NCI-H2107 treated with DMSO at 0.1 percent for 48 hours (cell line): ENCODE data around the gene TMEM163.
"Not testable (repeated sequence)": the region's sequence is repeated elsewhere in the genome, so short reads cannot be mapped to it uniquely, and the experiment has no call there.

ENCODE experiments used
- DNase-seq: peaks from one replicate; lab custom pipeline; 2025; ENCODE audit not compliant: unreplicated experiment; lab: John Stamatoyannopoulos, UW

Gene TMEM163

DNA sequence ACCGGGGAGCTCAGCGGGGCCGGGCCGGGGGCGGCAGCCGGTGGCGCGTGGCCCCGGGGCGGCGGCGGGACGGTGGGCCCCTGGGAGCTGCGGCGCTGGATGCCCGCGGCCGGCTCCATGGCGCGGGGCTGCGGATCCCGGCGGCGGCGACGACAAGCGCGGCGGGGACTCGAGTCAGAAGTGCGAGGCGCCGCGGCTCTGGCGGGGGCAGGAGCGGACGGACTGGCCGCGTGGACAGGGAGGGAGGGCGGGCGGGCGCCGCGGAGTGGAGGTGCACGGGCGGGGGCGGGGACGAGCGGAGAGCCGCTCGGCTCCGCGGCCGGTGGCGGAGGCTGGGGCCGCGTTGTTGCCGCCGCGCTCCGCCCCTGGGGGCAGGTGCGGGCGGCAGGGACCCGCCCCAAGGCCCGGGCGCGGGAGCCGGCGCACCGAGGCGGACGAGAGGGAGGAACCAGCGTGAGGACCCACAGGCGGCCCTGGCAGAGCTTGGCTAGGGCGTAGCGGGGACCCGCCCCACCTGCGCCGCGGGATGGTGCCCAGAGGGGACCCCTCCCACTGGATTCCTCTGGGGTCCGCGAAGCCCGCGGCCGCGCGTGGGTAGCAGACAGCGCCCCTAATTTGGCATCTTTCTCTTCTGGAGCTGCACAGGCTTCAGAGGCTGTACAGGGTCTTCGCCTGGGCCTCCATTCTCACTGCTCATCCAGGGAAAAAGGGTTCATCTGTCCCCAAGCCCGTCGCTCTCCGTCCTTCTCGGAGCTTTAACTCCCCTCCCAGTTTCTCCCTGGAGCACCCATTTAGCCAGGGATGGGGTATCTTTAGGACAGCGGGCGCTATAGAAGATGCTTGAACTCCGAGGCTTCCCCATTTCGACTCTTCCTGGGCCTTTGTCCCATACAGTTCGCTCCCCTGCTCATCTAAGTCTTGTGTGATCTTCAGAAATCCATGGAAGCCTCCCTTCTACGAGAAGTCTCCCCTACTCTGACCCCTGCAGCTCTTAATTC, at the start of gene TMEM163:
TMEM163 (minus strand) TSS at position 184 of the 998 bp plus-strand sequence.
- no peak for DNase-seq

DNA sequence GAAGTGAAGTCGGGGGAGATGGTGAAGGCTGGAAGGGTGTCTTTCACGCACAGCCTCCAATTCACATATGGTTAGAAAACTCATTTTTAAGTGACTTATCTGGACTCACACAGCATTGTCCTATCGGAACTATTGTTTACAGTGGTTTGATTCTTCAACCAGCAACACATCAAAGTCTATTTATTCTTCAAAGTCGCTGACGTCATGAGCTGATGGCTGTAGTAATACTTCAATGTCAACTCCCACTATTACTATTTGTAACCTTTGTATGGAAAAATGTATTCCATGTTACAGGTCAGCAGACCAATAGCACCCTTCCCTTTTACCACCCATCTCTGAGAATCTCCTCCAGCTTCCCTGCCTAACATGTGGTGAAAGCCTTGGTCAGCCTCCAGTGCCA, 47.8 kb upstream of the TMEM163 start:
- no peak for DNase-seq

DNA sequence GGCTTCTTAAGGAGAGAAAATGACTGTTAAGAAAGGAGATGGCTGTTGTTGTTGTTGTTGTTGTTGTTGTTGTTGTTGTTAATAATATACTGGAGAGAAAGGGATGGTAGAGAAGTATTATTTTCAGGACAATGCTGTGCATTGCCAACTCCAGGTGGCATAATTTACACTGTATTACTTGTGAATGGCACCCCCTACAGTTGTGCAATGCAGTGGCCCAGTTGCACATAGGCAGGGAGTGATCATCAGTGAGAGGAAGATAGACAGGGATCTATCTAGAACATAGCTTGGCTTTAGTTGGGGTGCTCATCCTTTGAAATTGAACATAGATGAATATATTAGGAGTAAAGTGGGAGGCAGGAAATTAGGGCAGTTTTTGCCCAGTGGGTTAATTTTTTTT, 47.2 kb upstream of the TMEM163 start:
- no peak for DNase-seq

DNA sequence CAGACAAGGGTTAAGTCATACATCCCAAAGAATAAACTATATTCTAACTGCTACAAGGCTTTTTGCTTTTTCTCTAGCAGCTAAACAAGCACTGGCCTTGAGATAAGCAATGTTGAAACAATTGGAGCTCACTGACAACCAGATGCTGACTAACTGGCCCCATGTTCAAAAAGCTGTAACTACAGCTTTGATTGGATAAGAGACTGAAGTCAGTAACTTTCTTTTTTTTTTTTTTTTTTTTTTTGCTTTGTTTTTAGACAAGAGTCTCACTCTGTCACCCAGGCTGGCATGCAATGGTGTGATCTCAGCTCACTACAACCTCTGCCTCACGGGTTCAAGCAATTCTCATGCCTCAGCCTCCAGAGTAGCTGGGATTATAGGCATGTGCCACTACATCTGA, 45.4 kb upstream of the TMEM163 start:
- DNase-seq: no peak

DNA sequence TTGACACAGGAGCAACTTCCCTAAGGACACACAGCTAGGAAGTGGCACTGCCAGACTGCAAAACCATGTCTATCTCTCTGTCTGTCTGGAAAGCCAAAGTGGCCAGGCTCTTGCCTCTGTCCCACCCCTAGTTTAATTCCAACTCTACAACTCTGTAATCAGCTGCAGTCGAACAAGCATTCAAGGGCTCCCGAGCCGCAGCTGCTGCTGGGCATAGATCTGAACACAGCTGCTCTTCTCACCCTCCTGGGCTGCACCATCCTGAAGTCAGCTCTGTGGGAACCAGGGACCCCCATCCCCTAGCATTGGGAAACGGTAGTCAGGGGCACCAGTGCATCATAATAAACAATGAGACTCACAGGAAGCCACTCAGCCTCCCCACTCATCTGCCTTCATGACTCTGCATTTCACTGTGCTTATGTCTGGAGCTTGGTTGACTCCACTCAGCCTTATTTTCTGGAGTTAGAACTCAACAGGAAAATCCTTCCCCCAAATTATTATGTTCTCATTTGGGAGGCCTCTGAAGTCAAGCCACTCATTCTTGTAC, 44.4 kb upstream of the TMEM163 start:
- DNase-seq: no peak

DNA sequence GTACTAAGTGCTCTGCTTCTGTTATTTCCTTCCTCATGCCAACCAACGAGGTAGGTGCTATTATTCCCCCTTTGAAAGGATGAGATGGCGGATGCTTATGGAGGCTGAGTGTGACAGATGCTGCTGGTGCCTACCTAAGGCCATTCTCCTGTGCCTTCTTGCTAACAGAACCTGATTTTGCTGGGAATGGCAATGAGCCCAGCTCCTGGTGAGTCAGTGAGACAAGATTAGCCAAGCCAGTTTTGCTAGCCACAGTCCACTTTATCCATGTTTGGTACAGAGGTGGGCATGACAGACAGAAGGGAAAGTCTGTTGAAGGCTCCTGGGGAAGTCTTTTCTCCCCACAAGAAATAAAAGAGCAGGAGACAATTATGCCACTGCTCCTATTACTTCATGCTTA, 43.7 kb upstream of the TMEM163 start:
- DNase-seq: no peak

DNA sequence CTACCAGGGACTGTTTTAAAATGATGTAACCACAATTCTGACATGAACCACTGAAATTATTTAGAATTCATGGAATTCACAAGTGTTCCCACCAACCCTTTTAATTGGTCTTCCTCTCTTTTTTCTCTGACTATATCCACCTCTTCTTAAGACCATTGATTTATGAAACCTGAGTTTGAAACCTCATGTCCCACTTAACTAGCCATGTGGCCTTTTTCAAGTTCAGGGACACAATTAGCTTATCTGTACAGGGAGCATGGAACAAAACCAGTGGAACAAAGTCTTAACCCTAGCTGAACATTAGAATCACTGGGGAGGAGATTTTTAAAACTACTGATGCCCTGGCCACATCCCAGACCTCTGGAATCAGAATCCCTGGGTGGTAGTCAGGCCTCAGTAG, 41.6 kb upstream of the TMEM163 start:
- DNase-seq: no peak

DNA sequence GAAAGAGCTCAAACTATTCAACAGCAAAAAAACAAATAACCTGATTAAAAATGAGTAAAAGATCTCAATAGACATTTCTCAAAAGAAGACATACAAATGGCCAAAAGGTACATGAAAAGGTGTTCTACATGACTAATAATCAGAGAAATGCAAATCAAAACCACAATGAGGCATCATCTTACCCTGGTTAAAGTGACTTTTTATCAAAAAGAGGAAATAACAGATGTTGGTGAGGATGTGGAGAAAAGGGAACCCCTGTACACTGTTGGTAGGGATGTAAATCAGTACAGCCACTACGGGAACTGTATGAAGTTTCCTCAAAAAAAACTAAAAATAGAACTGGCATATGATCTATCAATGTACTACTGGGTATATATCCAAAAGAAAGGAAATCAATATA, 39.8 kb upstream of the TMEM163 start:
- DNase-seq: no peak

DNA sequence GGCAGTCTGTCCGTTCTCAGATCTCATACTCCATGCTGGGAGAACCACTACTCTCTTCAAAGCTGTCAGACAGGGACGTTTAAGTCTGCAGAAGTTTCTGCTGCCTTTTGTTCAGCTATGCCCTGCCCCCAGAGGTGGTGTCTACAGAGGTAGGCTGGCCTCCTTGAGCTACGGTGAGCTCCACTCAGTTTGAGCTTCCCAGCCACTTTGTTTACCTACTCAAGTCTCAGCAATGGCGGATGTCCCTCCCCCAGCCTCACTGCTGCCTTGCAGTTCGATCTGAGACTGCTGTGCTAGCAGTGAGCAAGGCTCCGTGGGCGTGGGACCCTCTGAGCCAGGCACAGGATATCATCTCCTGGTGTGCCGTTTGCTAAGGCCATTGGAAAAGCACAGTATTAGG, 33.2 kb upstream of the TMEM163 start:
- DNase-seq: not testable (repeated sequence)

DNA sequence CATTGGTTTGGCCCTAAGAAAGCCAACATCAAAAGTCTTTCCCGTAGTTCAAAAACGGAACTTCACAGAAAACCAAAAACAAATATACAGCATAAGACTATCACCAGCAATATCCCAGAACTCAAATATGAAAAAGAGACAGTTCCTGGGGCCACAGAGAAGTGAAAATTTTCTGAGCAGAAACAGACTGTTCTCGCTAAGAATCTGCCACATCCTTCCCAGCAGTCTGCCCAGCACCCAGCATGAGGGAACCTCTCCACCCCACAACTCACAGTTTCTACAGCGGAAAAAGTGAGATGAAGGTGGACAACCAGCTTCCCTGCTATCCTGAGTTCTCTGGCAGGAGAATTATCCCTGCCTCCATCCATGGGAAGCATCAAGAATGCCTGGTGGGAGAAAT, 26.7 kb upstream of the TMEM163 start:
- no peak for DNase-seq

DNA sequence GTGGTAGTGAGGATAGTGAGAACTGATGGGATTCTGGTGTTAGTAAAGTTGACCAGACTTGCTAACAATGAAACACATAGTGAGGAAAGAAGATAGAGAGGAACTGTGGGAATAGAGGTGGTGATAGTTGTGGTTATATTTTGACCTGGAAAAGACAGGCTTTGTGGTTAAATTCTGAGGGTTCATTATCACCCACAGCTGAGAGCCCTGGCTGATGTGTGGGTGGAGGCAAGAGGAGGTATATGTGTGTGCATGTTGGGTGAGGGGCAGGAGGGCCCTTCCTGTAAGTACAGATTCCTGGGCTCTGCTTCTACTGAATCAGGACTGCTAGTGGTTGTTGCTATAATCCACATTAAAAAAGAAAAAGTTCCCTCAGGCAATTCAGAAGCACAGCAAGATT, 26.2 kb upstream of the TMEM163 start:
- no peak for DNase-seq

DNA sequence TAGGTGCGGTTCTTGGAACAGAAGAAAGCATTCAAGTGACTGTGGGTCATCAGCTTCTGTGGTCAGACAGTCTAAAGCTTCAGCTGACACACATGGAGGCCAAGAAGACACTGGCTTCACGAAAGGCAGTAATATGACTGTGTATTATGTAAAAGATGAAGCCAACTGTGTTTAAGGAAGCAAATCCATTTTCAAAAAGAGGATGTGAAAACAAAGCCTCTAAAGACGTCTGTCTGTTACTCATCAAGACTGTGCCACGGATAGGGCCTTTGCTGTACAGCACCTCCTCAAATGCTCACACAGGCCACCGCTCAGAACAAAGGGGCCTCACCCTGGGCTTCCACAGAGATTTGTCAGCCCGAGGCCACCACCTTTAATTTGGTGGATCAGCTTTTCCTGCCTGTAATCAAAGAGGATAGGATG, 21.1 kb upstream of the TMEM163 start:
- DNase-seq: no peak

DNA sequence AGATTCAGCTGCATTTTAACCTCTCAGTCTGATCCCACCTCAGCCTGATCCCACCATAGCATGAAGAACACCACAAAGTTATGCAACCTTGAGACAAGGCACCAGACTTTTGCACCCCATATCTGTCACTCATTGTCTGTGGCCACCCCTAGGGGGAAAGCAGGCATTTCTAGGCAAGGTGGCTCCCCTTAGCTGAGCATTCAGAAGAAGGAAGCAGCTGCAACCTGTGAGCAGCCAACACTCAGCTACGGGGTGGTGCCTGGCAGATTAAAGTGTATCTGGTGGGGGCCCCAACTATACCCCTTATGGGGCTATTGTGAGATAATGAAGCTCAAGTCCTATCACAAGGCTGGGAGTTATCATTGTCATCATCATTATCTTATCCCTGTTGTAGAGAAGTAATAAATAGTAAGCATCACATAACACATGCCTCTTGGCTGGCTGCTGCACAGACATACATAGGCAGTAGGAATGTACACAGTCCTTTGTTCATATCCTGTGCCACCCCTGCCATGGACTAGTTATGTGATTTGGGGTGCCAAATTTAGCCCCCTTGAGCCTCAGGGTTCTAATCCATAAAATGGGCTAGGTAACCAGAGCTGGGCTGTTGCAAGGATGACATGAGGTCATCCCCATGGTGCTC, 20.6 kb upstream of the TMEM163 start:
- no peak for DNase-seq

DNA sequence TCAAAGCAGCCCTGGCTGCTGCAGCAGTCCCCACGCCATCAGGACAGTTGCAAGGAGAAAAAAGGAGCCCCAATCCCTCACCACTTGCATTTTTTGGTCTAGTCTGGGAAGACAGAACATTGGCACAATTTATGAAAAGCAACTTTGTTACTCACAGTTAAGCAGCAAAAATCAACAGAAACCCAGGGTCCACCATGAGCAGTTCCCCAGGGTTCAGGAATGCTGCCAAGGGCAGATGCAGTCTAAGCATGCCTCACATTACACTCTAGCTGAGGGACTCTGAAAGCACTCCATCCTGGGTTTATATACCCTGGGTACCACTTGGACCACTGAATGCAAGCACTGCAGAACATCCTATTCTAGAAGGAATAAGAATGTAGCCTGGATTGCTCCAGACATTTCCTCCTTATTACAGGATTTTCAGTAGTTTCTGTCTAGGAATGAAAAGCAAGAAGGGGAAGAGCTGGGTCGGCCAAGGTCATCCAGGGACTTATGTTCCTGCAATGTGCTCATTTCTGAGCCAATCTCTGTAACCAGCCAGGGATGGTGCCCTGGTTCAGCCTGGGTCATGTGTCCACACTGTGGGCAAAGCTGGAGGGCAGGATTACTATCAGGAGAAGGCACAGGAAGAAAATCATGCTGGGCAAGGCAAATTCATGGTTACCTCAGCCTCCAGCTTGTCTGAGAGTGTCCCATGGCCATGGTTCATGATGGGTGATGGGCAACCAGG, 19.5 kb upstream of the TMEM163 start:
- no peak for DNase-seq

DNA sequence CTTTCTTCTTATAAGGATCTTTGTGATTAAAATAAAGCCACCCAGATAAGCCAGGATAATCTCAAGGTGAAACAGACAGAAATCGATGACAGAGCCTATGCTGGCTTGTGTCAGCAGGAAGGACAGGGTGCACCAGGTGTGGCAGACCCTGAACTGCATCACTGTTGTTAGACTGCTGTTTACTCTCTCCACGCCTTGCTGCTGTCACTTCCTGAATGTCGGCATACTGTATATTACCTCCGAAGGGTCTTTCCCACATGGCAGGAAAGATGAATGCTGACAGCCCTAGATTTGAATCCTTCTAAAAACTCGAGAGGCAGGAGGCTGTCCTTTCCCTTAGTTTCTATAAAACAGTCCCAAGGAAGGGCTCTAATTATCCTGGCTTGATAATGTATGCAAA, 18.9 kb upstream of the TMEM163 start:
- no peak for DNase-seq

DNA sequence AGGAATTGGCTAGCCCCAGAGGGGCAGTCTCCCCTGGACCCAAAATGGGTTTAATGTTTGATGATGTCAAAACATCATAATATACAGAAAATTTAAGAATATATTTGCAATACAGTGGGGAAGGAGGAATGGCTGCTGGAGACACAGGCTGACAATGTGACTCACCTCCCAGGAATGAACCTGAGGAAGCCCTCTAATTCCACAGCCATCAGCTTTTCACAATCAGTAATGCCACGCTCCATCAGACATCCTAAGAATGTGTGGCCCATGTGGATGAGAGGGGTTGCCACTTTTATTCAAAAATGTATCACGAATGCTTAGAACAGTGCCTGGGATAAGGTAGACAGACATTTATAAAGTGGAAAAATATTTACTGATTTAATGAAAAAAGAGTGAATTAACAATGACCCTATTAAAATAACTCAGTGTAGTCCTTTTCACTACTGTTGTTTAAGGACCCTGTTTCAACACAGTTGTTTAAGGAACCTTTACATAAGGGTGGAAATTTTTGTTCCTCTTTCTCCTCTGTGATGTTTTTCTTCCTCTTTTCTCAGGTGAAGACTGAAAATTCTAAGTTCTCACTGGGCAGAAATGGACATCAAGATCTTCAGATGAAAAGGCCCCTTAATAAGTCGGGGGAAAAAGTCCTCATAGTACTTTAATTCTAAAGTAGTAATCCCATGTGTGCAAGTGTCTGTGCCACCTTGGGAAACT, 17.5 kb upstream of the TMEM163 start:
- no peak for DNase-seq

DNA sequence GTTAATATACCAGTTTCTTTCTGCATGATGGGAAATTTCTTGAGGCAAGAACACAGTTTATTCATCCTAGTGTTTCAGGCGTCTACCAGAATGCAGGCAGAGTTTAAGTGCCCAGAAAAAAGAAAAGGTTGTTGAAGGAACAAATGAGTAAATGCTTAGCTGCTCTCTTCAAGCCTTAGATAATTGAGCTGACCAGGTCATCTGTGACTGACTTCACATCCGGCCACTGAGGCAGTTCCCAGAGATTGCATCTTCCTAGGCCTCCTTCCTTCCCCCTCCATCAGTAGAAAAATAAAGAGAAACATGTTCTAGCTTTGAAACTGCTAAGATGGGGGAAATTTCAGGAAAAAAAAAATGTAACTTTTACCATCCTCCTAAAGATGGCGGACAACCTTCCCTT, 9.4 kb upstream of the TMEM163 start:
- no peak for DNase-seq

DNA sequence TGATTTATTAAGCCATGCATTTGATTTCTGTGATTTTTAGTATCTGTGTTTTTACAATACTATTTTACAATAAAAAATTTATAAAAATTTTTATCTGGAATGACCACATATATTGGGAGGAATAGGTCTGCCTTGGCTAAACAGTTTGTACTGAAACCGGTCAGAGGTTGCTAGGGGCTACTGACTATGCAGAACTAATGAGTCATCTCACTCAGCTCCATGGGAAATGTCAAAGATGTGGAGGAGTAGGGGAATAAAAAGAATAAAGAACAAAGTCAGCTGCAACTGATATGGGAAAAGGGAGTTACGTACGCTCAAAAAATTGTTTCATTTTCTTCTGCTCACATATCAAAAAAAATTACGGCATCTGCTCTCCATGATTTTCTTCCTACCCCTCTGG, 8.6 kb upstream of the TMEM163 start:
- DNase-seq: no peak

DNA sequence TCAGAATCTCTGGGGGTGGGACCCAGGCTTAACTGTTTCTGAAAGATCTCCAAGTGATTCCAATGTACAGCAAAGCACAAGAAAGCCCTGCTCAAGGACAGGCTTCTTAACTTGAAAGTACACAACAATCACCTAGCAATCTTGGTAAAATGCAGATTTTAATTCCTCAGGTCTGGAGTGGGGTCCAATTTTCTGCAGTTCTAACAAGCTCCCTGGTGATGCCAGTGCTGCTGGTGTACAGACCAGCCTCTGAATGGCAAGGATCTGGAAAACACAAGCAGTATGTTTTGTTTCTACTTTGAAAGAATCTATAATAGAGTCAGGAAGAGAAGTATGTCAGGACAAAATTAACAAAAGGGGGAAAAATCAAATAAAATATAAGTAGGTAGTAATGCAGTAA, 7.8 kb upstream of the TMEM163 start:
- DNase-seq: no peak

DNA sequence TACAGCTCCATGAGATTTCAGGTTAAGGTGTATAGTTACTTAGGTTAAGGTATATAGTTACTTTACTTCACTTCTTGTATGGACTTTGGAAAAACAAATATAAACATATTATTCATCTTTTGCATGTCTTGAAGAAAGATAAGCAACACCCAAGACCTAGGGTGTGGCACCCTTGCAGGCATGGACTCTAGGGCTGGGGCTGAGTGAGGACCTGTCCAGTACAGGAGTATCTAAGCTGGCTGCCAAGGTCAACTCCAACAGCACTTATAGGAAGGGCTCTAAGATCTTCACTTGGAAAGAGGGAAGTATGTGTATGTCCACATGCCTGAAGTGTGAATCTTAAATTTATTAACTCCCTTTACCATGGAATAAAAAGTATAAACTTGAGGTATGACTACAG, 7.1 kb upstream of the TMEM163 start:
- DNase-seq: no peak

DNA sequence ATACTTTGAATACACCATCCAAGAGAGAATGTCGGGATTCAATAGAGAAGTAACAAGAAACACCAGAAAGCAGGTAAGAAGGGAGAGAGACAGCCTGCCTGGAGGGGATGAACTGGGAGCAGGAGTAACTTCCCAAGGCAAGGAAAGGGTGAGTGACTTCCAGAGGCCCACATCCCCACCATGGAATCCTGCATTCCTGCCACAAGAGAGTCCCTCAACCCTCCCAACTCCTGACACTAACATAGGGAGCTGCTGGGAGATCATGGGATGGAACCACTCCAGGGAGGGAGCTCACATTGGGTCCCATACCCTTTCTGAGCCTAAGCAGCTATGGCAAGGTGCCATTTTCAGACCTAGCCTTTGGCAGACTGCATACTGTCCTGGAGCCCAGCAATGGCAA, 5.5 kb upstream of the TMEM163 start:
- DNase-seq: no peak
